Measurements from ENCODE around the gene GABBR2.
"Not testable (repeated sequence)": the region's sequence is repeated elsewhere in the genome, so short reads cannot be mapped to it uniquely, and the experiment has no call there.

The GABBR2 gene

DNA sequence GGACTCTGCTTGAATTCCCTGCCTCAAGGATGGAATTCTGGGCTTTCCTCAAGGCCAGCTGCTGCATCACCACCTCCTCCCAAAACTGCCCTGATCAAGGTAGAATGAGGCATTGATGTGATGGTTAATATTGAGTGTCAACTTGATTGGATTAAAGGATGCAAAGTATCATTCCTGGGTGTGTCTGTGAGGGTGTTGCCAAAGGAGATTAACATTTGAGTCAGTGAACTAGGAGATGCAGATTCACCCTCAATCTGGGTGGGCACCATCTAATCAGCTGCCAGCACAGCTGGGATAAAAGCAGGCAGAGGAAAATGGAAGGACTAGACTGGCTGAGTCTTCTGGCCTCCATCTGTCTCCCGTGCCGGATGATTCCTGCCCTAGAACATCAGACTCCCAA, 23.9 kb downstream of the GABBR2 start:
- not testable (repeated sequence) for DNase-seq

DNA sequence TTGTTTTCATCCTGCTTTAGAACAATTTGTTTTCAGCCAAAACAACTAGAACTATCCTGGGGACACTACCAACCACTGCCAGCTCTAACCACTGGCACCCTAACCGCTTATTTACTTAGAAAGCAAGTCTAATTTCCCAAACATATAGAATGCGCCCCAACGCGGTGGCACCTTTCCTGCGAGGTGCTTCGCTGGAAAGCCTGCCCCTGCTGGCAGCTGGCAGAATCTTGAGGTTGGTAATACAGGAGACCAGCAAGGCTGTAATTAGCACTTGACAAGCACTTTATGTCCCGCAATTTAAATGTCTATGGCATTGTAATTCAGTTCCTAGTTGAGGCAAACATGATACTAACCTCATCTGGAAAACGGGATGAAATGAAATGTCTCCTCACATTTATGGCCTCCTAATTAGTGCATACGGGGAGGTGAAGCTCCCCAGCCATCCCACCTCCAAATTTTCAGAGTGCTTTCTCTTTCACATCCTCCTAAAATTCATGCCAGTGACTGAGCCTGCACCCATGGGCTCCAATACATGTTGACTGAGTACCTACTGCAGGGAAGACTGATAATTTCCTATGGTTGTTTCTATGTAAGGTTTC, 30.4 kb downstream of the GABBR2 start:
- DNase-seq = peak; percentile 5 to 25

- no peak for DNase-seq
These were observed 35.1 kb downstream of the GABBR2 start for GRCh38 chr9:98673681-98674080.

DNA sequence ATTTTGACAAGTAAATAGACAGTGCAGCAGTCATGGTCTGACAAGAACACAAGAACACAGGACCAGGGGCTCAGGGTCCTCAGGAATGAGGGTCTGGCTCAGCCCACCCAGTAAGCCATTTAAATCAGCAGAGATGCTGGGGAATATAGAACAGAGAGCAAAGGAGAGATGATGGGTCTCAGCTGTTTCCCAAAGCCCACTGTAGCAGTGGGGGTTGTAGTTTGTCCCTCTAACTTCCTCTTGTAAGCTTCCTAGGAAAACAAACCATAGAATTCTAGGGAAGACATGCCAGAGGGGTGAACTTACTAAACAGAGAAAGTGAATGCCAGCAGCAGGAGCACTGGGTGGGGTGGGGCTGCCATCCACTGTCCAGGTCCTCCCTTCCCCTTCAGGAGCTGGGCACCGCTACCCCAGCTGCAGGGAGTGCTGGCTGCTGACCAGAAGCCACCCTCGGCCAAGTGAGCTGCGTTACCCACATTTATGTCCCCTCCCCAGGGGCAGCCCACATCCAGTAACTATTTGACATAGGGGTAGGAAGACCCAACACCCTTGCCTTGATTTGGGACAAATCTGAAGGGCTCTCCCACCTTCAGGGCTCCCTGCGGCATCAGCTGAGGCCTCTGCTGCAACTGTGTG, 41.6 kb downstream of the GABBR2 start:
- DNase-seq = no peak

GRCh38 chr9:98665501-98665900, 43.2 kb downstream of the GABBR2 start:
- no peak for DNase-seq

GRCh38 chr9:98660541-98660940, 48.2 kb downstream of the GABBR2 start:
- DNase-seq = peak; percentile 64 to 71

DNA sequence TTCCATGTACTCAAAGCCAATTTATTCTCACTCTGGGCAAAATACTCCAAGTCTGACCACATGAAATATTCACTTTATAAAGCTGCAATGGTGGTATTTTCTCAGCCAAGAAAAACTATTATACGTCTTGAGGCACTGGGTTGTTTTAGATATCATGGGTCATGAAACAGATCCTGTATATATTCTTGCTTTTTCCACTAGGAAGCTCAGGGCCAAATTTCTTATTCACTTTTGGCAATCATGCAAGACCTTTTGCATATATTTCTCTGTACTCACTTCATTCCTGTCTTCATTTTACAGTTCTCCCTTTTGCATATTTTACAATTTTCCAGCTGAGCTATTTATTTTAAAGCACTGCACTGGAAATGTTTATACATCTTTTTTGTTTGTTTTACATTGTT, 49.8 kb downstream of the GABBR2 start:
- no peak for DNase-seq

DNA sequence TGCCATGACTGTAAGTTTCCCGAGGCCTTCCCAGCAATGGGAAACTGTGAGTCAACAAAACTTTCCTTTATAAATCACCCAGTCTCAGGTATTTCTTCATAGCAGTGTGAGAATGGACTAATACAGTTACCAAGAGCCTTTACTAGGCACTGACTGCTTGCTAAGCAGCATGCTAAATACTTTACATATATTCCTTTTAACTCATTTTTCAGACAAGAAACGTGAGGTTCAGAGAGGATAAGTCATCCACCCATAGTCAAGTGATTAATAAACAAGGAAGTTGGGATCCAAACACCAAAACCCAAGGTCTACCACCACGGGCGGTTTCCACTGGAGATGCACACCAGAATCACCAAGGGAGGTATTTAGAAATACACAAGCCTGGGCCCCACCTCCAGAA, 50.8 kb downstream of the GABBR2 start:
- no peak for DNase-seq

DNA sequence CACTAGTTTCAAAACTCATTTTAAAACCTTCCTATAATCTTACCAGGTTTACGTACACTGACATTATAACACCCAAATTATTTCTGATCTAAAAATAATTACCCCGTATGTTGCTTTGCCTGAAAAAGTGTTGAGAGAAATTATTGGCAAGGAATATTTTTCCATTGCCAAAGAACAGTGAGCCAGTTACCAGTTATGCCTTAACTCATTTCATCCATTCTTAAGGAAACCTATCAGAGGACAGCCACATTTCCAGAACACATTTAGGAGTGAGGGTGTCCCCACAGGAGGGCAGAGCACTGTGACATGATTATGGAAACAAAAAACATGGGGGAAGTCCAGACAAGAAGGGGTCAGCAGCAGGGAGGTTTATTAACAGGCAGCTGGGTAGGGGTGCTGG, 52.2 kb downstream of the GABBR2 start:
- DNase-seq = no peak

- DNase-seq = not testable (repeated sequence)
These were observed 53.3 kb downstream of the GABBR2 start for GRCh38 chr9:98655428-98655827.

DNA sequence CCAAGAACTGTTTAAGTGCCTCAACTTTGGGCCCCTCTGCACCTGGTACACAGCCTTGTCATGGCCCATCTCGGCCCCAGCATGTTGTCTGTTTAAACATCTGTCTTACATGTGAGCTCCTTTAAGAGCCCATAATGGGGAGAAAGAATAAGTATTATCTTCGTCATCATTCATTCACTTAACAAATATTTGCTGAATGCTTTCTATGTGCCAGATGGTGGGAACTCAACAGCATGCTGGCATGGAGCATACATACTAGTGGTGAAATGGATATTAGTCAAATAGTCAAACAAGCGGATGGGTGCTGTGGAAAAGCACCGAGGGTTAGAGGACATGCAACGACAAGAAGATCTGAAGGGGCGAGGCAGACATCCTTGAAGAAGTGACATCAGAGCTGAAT, 54.5 kb downstream of the GABBR2 start:
- DNase-seq = no peak

GRCh38 chr9:98652741-98653140, 56.0 kb downstream of the GABBR2 start:
- DNase-seq = no peak

DNA sequence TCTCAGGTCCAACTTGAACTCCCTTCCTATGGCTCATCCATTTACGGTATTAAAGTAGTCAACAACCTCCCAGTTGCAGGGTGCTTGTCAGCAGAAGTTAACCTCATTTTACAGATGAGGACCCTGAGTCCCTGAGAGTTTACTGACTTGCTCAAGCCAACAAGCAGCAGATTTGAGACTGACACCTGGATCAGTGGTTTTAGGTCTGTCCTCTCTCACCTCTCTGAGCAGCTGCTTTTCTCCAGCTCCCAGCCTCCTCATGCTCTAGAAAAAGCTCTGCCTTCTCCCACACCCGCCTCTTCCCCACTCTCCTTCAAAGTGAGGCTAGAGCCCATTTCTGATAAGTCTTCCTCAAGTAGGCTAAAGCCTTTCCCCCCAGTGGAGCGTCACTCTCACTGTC, 56.4 kb downstream of the GABBR2 start:
- DNase-seq = no peak

GRCh38 chr9:98647236-98647635, 61.5 kb downstream of the GABBR2 start:
- no peak for DNase-seq

GRCh38 chr9:98644011-98644410, 64.7 kb downstream of the GABBR2 start:
- DNase-seq = no peak

DNA sequence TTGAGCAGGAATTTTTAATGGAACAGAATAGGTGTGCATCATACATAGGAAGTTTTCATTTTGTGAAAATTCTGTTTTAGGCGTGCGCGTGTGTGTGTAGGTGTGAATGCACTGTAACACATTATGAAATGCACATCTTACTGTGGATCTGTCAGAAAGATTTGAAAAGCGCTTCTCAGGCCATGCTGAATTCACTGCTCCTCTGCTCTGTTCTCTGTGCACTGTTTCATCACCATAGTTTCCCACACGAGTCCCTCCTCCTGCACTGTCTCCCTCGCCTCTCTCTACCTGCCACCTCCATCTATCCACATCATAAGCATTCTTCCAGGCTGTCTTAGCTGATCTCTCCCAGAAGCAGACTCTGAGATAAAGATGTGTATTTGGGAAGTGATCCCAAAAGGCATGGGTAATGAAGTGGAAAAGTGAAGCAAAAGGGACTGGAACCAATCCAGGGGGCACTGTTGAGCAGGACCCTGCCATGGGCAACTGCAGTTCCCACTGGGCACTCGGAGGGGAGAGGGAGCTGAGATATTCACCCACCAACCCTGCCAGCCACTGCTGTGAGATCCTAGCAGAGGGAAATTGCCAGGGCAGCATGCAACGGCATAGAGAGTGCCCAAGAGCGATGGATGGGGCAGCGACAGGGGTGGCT, 65.9 kb downstream of the GABBR2 start:
- DNase-seq = no peak

DNA sequence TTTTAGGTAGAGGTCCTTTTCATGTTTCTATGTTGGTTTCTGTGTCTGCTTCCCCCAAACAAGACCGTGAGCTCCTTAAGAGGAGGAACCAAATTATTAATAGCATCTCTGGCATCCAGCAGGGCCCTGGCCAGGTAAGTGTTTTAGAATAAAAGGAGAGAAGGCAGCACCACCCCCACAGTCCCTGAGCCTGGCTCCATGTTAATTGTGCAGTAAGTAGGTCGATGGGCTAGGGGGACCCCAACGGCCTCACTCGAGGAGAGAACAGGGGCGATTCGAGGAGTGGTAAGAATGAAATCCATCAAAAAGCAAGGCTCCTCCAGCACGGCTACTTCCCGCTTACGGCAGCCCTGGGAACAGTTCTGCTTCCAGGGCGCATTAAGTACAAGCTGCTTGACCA, 67.0 kb downstream of the GABBR2 start:
- DNase-seq = no peak

GRCh38 chr9:98640394-98640793, 68.3 kb downstream of the GABBR2 start:
- DNase-seq = no peak

DNA sequence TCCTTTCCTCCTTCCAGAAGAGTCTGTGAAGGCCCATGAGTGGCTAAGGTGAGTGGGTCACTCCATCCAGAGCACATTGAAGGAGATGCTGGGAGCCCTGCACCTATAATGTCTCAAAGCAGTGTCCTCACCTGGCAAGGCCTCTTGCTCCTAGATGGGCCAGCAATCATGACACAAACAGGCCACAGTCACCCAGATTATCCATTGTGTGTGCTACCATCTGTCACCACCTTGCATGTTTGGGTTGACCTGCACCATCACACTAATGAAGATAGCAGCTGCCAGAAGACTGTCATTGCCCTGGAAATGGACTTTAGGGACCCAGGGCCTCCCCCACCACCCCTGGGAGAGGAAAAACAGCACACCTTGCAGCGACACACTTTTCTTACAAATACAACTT, 69.6 kb downstream of the GABBR2 start:
- no peak for DNase-seq

GRCh38 chr9:98637381-98637780, 71.4 kb downstream of the GABBR2 start:
- no peak for DNase-seq

DNA sequence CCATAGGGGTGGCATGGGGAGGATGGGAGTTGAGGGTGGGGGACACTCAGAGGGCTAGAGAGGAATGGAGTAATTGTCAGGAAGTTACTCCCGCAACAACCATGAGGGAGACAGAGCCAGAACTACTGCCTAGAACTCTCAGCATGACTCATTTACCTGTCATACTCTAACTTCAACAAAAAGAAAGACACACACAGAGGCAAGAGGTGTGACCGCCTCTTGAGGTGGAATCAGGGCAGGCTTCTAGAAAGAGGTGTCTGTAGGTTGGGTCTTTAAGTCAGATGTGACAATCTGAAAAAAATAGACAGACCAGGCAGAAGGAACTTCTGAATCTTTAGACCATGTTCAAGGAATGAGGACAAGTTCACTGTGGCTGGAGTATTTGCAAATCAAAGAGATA, 73.4 kb downstream of the GABBR2 start:
- no peak for DNase-seq

DNA sequence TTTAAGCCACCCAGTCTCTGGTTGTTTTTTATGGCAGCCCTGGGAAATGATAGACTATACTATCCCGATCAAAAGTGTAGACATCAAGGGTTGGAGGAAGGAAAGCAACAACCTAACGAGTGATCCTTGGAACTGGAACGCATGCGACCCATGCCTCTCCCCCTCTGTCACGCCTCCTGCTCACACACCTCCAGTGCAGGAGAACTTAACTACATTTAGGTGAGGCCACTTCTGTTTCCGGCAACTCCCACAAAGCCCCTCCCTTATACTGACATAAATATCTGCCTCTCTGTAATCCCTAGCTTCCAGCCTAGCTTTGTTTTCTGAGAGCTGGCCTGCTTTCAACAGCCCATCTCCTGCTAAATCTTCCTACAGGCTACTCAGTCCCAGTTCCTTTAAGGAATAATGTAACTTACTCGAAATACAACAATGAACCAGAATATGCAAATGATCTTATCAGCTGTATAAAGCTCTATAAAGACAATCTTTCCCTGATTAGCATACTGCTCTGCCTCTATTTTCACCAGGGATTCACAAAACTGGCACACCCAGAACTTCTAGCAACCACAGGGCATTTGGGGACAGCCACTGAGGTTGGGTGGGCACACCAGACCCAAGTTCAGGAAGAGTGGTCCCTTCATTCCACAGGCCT, 73.9 kb downstream of the GABBR2 start:
- no peak for DNase-seq

DNA sequence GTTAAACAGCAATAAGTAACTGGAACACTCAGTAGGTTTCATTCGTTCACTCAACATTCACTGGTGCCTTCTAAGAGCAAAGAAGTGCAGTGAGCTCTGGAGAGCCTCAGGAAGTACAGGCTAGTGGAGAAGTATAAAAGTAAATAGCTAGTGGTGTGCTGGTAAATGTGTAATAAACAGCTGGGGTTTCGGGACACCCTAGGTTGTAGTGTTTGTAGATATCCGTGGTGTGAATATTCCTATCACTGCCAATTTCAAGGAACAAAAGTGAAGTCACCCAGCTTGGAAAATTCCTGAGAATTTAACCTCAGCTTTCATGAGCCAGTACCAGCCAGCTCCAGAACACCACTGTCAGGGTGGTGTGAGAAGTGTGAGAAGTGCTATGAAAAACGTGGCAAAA, 75.9 kb downstream of the GABBR2 start:
- DNase-seq = no peak

- no peak for DNase-seq
These were observed 81.4 kb downstream of the GABBR2 start for GRCh38 chr9:98627296-98627695.

Data from inflammatory macrophage (primary cell).